ENCODE measurements around the gene MIA3.

DNA sequence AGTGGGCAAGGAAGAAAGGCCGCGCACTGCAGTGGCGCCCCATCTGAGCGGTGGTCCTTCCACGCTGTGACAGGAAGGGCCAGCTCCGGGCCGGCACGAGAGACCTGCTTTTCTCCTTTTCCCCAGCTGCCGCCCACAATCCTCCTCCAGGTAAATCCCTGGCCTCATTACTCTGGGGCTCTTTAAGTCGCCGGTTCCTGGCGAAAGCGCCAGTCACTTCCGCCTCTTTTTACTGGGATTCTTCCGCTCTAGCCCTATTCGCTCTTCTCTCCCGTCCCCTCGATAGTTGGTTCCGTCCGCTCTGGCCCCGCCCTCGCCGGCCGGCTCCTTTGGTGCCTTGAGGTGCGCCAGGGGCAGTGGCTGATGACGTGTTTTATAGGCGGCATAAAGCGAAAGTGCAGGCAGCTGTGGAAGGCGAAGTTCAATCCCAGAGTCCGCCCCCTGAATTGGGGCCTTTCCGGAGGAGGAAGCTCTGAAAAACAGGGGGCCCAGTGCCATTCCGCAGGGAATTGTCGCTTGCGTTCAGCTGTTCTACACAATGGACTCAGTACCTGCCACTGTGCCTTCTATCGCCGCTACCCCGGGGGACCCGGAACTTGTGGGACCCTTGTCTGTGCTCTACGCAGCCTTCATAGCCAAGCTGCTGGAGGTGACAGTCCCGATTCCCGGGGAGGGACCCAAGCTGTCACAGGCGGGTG is 26.2 kb downstream of the MIA3 start:
- no peak for TF ChIP-seq EZH2 (optimal IDR thresholded peaks at IDR 0.05; ENCODE audit: low read depth, low read length)
- TF ChIP-seq, protein P1, sequence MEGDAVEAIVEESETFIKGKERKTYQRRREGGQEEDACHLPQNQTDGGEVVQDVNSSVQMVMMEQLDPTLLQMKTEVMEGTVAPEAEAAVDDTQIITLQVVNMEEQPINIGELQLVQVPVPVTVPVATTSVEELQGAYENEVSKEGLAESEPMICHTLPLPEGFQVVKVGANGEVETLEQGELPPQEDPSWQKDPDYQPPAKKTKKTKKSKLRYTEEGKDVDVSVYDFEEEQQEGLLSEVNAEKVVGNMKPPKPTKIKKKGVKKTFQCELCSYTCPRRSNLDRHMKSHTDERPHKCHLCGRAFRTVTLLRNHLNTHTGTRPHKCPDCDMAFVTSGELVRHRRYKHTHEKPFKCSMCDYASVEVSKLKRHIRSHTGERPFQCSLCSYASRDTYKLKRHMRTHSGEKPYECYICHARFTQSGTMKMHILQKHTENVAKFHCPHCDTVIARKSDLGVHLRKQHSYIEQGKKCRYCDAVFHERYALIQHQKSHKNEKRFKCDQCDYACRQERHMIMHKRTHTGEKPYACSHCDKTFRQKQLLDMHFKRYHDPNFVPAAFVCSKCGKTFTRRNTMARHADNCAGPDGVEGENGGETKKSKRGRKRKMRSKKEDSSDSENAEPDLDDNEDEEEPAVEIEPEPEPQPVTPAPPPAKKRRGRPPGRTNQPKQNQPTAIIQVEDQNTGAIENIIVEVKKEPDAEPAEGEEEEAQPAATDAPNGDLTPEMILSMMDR (IDR thresholded peaks at IDR 0.05; ENCODE audit: low read length): no peak

All from MM.1S (cell line).